Measurements from ENCODE around the gene FARS2.

FARS2 gene

GRCh38 chr6:5610640-5611039, 349.3 kb downstream of the FARS2 start:
- H3K27ac ChIP-seq (ENCODE audit: insufficient read depth, low read depth, low read length, poor library complexity, severe bottlenecking): no peak overlapping the region
- WGBS, 2 experiments: 94 to 95% methylated on average over 7 to 8 of the region's 8 CpGs
- no peak overlapping the region for H3K4me3 ChIP-seq (ENCODE audit: insufficient read depth, low read depth, low read length)
- H3K4me1 ChIP-seq (ENCODE audit: control insufficient read depth, insufficient read depth, low read length): no peaks in the 10 kb centered on the region
- H3K9me3 ChIP-seq (ENCODE audit: control insufficient read depth, low read length): no peaks in the 10 kb centered on the region
- no peaks in the 10 kb centered on the region for H3K27me3 ChIP-seq (ENCODE audit: control insufficient read depth, insufficient read depth, low read length, poor library complexity, severe bottlenecking)
- no peaks in the 10 kb centered on the region for H3K36me3 ChIP-seq (ENCODE audit: control insufficient read depth, insufficient read depth, low read length)

- Histone ChIP-seq H3K36me3 (ENCODE audit: control insufficient read depth, insufficient read depth, low read length) (no peaks in the 10 kb centered on the region), H3K27me3 (ENCODE audit: control insufficient read depth, insufficient read depth, low read length, poor library complexity, severe bottlenecking) (no peaks in the 10 kb centered on the region), H3K4me3 (ENCODE audit: insufficient read depth, low read depth, low read length) (no peak overlapping the region), H3K4me1 (ENCODE audit: control insufficient read depth, insufficient read depth, low read length) (no peaks in the 10 kb centered on the region), H3K27ac (ENCODE audit: insufficient read depth, low read depth, low read length, poor library complexity, severe bottlenecking) (no peak overlapping the region), H3K9me3 (ENCODE audit: control insufficient read depth, low read length) (no peaks in the 10 kb centered on the region)
- 100% methylated on average over 1 of the region's 1 CpG; no CpG with 5 or more reads in 1 of the 2 experiments for WGBS, 2 experiments
Observed at GRCh38 chr6:5617179-5617578, 355.9 kb downstream of the FARS2 start.

- Histone ChIP-seq H3K4me1 (ENCODE audit: control insufficient read depth, insufficient read depth, low read length) (no peaks in the 10 kb centered on the region), H3K4me3 (ENCODE audit: insufficient read depth, low read depth, low read length) (no peak overlapping the region), H3K27me3 (ENCODE audit: control insufficient read depth, insufficient read depth, low read length, poor library complexity, severe bottlenecking) (no peaks in the 10 kb centered on the region), H3K36me3 (ENCODE audit: control insufficient read depth, insufficient read depth, low read length) (no peaks in the 10 kb centered on the region), H3K27ac (ENCODE audit: insufficient read depth, low read depth, low read length, poor library complexity, severe bottlenecking) (no peak overlapping the region), H3K9me3 (ENCODE audit: control insufficient read depth, low read length) (no peaks in the 10 kb centered on the region)
- WGBS, 2 experiments: 90 to 93% methylated on average over 3 of the region's 3 CpGs
Observed at GRCh38 chr6:5619249-5619648, 357.9 kb downstream of the FARS2 start.

GRCh38 chr6:5622276-5623005, 361.1 kb downstream of the FARS2 start:
- no peak overlapping the region for H3K27ac ChIP-seq (ENCODE audit: insufficient read depth, low read depth, low read length, poor library complexity, severe bottlenecking)
- 80 to 85% methylated on average over 9 to 10 of the region's 10 CpGs for WGBS, 2 experiments
- no peak overlapping the region for H3K4me3 ChIP-seq (ENCODE audit: insufficient read depth, low read depth, low read length)
- H3K36me3 ChIP-seq (ENCODE audit: control insufficient read depth, insufficient read depth, low read length): no peaks in the 10 kb centered on the region
- no peaks in the 10 kb centered on the region for H3K9me3 ChIP-seq (ENCODE audit: control insufficient read depth, low read length)
- H3K27me3 ChIP-seq (ENCODE audit: control insufficient read depth, insufficient read depth, low read length, poor library complexity, severe bottlenecking): no peaks in the 10 kb centered on the region
- H3K4me1 ChIP-seq (ENCODE audit: control insufficient read depth, insufficient read depth, low read length): no peaks in the 10 kb centered on the region

GRCh38 chr6:5623769-5624168, 362.5 kb downstream of the FARS2 start:
- no peaks in the 10 kb centered on the region for H3K27me3 ChIP-seq (ENCODE audit: control insufficient read depth, insufficient read depth, low read length, poor library complexity, severe bottlenecking)
- H3K9me3 ChIP-seq (ENCODE audit: control insufficient read depth, low read length): no peaks in the 10 kb centered on the region
- H3K4me1 ChIP-seq (ENCODE audit: control insufficient read depth, insufficient read depth, low read length): no peaks in the 10 kb centered on the region
- WGBS, 2 experiments: 78 to 86% methylated on average over 2 of the region's 2 CpGs
- H3K36me3 ChIP-seq (ENCODE audit: control insufficient read depth, insufficient read depth, low read length): no peaks in the 10 kb centered on the region
- H3K4me3 ChIP-seq (ENCODE audit: insufficient read depth, low read depth, low read length): no peak overlapping the region
- H3K27ac ChIP-seq (ENCODE audit: insufficient read depth, low read depth, low read length, poor library complexity, severe bottlenecking): no peak overlapping the region

- Histone ChIP-seq H3K4me3 (ENCODE audit: insufficient read depth, low read depth, low read length) (no peak overlapping the region), H3K4me1 (ENCODE audit: control insufficient read depth, insufficient read depth, low read length) (no peaks in the 10 kb centered on the region), H3K9me3 (ENCODE audit: control insufficient read depth, low read length) (no peaks in the 10 kb centered on the region), H3K36me3 (ENCODE audit: control insufficient read depth, insufficient read depth, low read length) (no peaks in the 10 kb centered on the region), H3K27me3 (ENCODE audit: control insufficient read depth, insufficient read depth, low read length, poor library complexity, severe bottlenecking) (no peaks in the 10 kb centered on the region), H3K27ac (ENCODE audit: insufficient read depth, low read depth, low read length, poor library complexity, severe bottlenecking) (no peak overlapping the region)
- whole genome bisulfite sequencing, 2 experiments: 77 to 87% methylated on average over 6 of the region's 6 CpGs
Observed at GRCh38 chr6:5624256-5624655, 362.9 kb downstream of the FARS2 start.

GRCh38 chr6:5626727-5627426, 365.6 kb downstream of the FARS2 start:
- no peak overlapping the region for H3K4me3 ChIP-seq (ENCODE audit: insufficient read depth, low read depth, low read length)
- 90 to 99% methylated on average over 7 of the region's 7 CpGs for WGBS, 2 experiments
- H3K9me3 ChIP-seq (ENCODE audit: control insufficient read depth, low read length): no peaks in the 10 kb centered on the region
- H3K4me1 ChIP-seq (ENCODE audit: control insufficient read depth, insufficient read depth, low read length): no peaks in the 10 kb centered on the region
- H3K36me3 ChIP-seq (ENCODE audit: control insufficient read depth, insufficient read depth, low read length): no peaks in the 10 kb centered on the region
- no peaks in the 10 kb centered on the region for H3K27me3 ChIP-seq (ENCODE audit: control insufficient read depth, insufficient read depth, low read length, poor library complexity, severe bottlenecking)
- no peak overlapping the region for H3K27ac ChIP-seq (ENCODE audit: insufficient read depth, low read depth, low read length, poor library complexity, severe bottlenecking)

- no peak overlapping the region for H3K4me3 ChIP-seq (ENCODE audit: insufficient read depth, low read depth, low read length)
- H3K27me3 ChIP-seq (ENCODE audit: control insufficient read depth, insufficient read depth, low read length, poor library complexity, severe bottlenecking): no peaks in the 10 kb centered on the region
- H3K9me3 ChIP-seq (ENCODE audit: control insufficient read depth, low read length): no peaks in the 10 kb centered on the region
- no peaks in the 10 kb centered on the region for H3K4me1 ChIP-seq (ENCODE audit: control insufficient read depth, insufficient read depth, low read length)
- H3K27ac ChIP-seq (ENCODE audit: insufficient read depth, low read depth, low read length, poor library complexity, severe bottlenecking): no peak overlapping the region
- WGBS, 2 experiments: 86 to 93% methylated on average over 5 of the region's 5 CpGs
- no peaks in the 10 kb centered on the region for H3K36me3 ChIP-seq (ENCODE audit: control insufficient read depth, insufficient read depth, low read length)
Observed at GRCh38 chr6:5630636-5631035, 369.3 kb downstream of the FARS2 start.

- no peaks in the 10 kb centered on the region for H3K4me1 ChIP-seq (ENCODE audit: control insufficient read depth, insufficient read depth, low read length)
- no peak overlapping the region for H3K4me3 ChIP-seq (ENCODE audit: insufficient read depth, low read depth, low read length)
- H3K36me3 ChIP-seq (ENCODE audit: control insufficient read depth, insufficient read depth, low read length): no peaks in the 10 kb centered on the region
- H3K27ac ChIP-seq (ENCODE audit: insufficient read depth, low read depth, low read length, poor library complexity, severe bottlenecking): no peak overlapping the region
- no peaks in the 10 kb centered on the region for H3K27me3 ChIP-seq (ENCODE audit: control insufficient read depth, insufficient read depth, low read length, poor library complexity, severe bottlenecking)
- 78 to 83% methylated on average over 6 to 7 of the region's 7 CpGs for WGBS, 2 experiments
- no peaks in the 10 kb centered on the region for H3K9me3 ChIP-seq (ENCODE audit: control insufficient read depth, low read length)
Observed at GRCh38 chr6:5632348-5632935, 371.1 kb downstream of the FARS2 start.

- 90% methylated on average over 3 to 4 of the region's 4 CpGs for WGBS, 2 experiments
- Histone ChIP-seq H3K36me3 (ENCODE audit: control insufficient read depth, insufficient read depth, low read length) (no peaks in the 10 kb centered on the region), H3K4me3 (ENCODE audit: insufficient read depth, low read depth, low read length) (no peak overlapping the region), H3K9me3 (ENCODE audit: control insufficient read depth, low read length) (no peaks in the 10 kb centered on the region), H3K27me3 (ENCODE audit: control insufficient read depth, insufficient read depth, low read length, poor library complexity, severe bottlenecking) (no peaks in the 10 kb centered on the region), H3K27ac (ENCODE audit: insufficient read depth, low read depth, low read length, poor library complexity, severe bottlenecking) (no peak overlapping the region), H3K4me1 (ENCODE audit: control insufficient read depth, insufficient read depth, low read length) (no peaks in the 10 kb centered on the region)
Observed at GRCh38 chr6:5634525-5634924, 373.2 kb downstream of the FARS2 start.
